Activated CD4-positive, alpha-beta memory T cell treated with anti-CD3 and anti-CD28 coated beads for 36 hours (primary cell): ENCODE measurements around the gene RBL2. TPM values are rescaled to one million over a fixed set of nuclear protein-coding genes. Genes with fewer than 3 reads are reported as not detected.
A peak's percentile ranks its signal among the peaks of the same experiment; 100 is the strongest.
"Not testable (repeated sequence)": the region's sequence is repeated elsewhere in the genome, so short reads cannot be mapped to it uniquely, and the experiment has no call there.

ENCODE experiments used
- CTCF ChIA-PET: fragments of 350-600 bp; sonication (Branson Sonifier 250); formaldehyde crosslinking; loops from one replicate; lab custom pipeline; 2021; ENCODE audit warnings: antibody characterized with exemption, inconsistent platforms; lab: Charles Lee
- POLR2A ChIA-PET: fragments of 350-600 bp; sonication (Branson Sonifier 250); formaldehyde crosslinking; loops from one replicate; lab custom pipeline; 2021; ENCODE audit warnings: antibody characterized with exemption; lab: Charles Lee
- DNase-seq: peaks from one replicate; pipeline ENCODE4 v3.0.0-alpha.2; 2020
- H3K27ac Mint-ChIP-seq: one replicate; pipeline ENCODE4 v1.8.0; 2021; ENCODE audit warnings: mixed read lengths
- H3K27me3 Mint-ChIP-seq: one replicate; pipeline ENCODE4 v1.8.0; 2021; ENCODE audit warnings: mixed read lengths
- H3K36me3 Mint-ChIP-seq: one replicate; pipeline ENCODE4 v1.8.0; 2021; ENCODE audit warnings: mixed read lengths
- H3K4me1 Mint-ChIP-seq: one replicate; pipeline ENCODE4 v1.8.0; 2021; ENCODE audit warnings: low read depth, mixed read lengths
- H3K4me3 Mint-ChIP-seq: one replicate; pipeline ENCODE4 v1.8.0; 2021; ENCODE audit warnings: mild to moderate bottlenecking, mixed read lengths
- H3K9me3 Mint-ChIP-seq: one replicate; pipeline ENCODE4 v1.8.0; 2021; ENCODE audit warnings: mixed read lengths
- intact Hi-C: fragments of 100-400 bp; cut with micrococcal nuclease; formaldehyde crosslinking; loops from one replicate; pipeline ENCODE4 v1.15.1; 2023
- total RNA-seq, 2 experiments: library from RNA; stranded (reverse); gene quantifications; one replicate each; pipeline ENCODE4 v1.2.3, GENCODE V29; 2021

Gene RBL2
- total RNA-seq, 2 experiments from 2014 or later: 79.9 to 84.6 TPM

- H3K4me1 Mint-ChIP-seq: peaks cover 35% of the 10 kb centered on the region
- POLR2A ChIA-PET: interaction anchor here (0.6 kb wide), 1 partner anchor 75 kb away, joined by 3 read pairs; no protein-coding TSS in a partner anchor
- H3K27ac Mint-ChIP-seq: no peak overlapping the region
- peak overlapping the region; percentile 18 for H3K4me3 Mint-ChIP-seq
- CTCF ChIA-PET: interaction anchor here (0.7 to 1.4 kb wide), 7 partner anchors 9 to 237 kb away, joined by 3 to 6 read pairs (median 3); no protein-coding TSS in a partner anchor
- DNase-seq: peak; percentile 60
- no peaks in the 10 kb centered on the region for H3K27me3 Mint-ChIP-seq
- H3K36me3 Mint-ChIP-seq: peaks cover 2% of the 10 kb centered on the region
- no peaks in the 10 kb centered on the region for H3K9me3 Mint-ChIP-seq
- intact Hi-C loops: loop anchor here (5.0 to 10.0 kb wide), 2 partner anchors 37 to 225 kb away; no protein-coding TSS in a partner anchor
Observed at GRCh38 chr16:53509906-53510703, 75.8 kb downstream of the RBL2 start.

- intact Hi-C loops: no loop called here
- no peak overlapping the region for H3K4me3 Mint-ChIP-seq
Observed at GRCh38 chr16:53510704-53511070, 76.4 kb downstream of the RBL2 start.

GRCh38 chr16:53511084-53511402 is 76.8 kb downstream of the RBL2 start:
- POLR2A ChIA-PET: no interaction called here
- no peak for DNase-seq
- H3K27me3 Mint-ChIP-seq: no peaks in the 10 kb centered on the region
- no peaks in the 10 kb centered on the region for H3K9me3 Mint-ChIP-seq
- peak overlapping the region; percentile 1 for H3K27ac Mint-ChIP-seq
- H3K36me3 Mint-ChIP-seq: peaks cover 4% of the 10 kb centered on the region
- H3K4me1 Mint-ChIP-seq: peaks cover 33% of the 10 kb centered on the region
- intact Hi-C loops: no loop called here
- CTCF ChIA-PET: no interaction called here
- no peak overlapping the region for H3K4me3 Mint-ChIP-seq

More at GRCh38 chr16:53510704-53511070, 76.4 kb downstream of the RBL2 start:
- no peak for DNase-seq
- Mint-ChIP-seq H3K4me1 (peaks cover 32% of the 10 kb centered on the region), H3K27ac (peak overlapping the region; percentile 1), H3K9me3 (no peaks in the 10 kb centered on the region), H3K27me3 (no peaks in the 10 kb centered on the region), H3K36me3 (peaks cover 2% of the 10 kb centered on the region)
- ChIA-PET CTCF (interaction anchor here (0.7 to 1.2 kb wide), 3 partner anchors 35 to 237 kb away, joined by 3 read pairs; no protein-coding TSS in a partner anchor), POLR2A (no interaction called here)

- H3K4me1 Mint-ChIP-seq: peaks cover 30% of the 10 kb centered on the region
- POLR2A ChIA-PET: no interaction called here
Observed at GRCh38 chr16:53511403-53512280, 77.4 kb downstream of the RBL2 start.

GRCh38 chr16:53512795-53513194 is 78.5 kb downstream of the RBL2 start:
- H3K9me3 Mint-ChIP-seq, intact Hi-C loops, H3K27ac Mint-ChIP-seq, DNase-seq, H3K27me3 Mint-ChIP-seq, H3K4me3 Mint-ChIP-seq, H3K36me3 Mint-ChIP-seq: not testable (repeated sequence)
- H3K4me1 Mint-ChIP-seq: peaks cover 36% of the 10 kb centered on the region
- CTCF ChIA-PET: interaction anchor here (1.2 to 1.6 kb wide), 2 partner anchors 9 to 245 kb away, joined by 3 to 9 read pairs; partner anchors contain the start of gene AKTIP
- POLR2A ChIA-PET: interaction anchor here (1.4 kb wide), 1 partner anchor 9 kb away, joined by 6 read pairs; no protein-coding TSS in a partner anchor

More at GRCh38 chr16:53511403-53512280, 77.4 kb downstream of the RBL2 start:
- no peak for DNase-seq
- Mint-ChIP-seq H3K4me3 (no peak overlapping the region), H3K9me3 (no peaks in the 10 kb centered on the region), H3K27ac (no peak overlapping the region), H3K27me3 (no peaks in the 10 kb centered on the region), H3K36me3 (peaks cover 4% of the 10 kb centered on the region)
- CTCF ChIA-PET: no interaction called here
- intact Hi-C loops: no loop called here

GRCh38 chr16:53515259-53515658 is 81.0 kb downstream of the RBL2 start:
- H3K36me3 Mint-ChIP-seq: peaks cover 4% of the 10 kb centered on the region
- H3K9me3 Mint-ChIP-seq: no peaks in the 10 kb centered on the region
- intact Hi-C loops: no loop called here
- CTCF ChIA-PET: interaction anchor here (0.6 to 1.2 kb wide), 2 partner anchors 17 to 34 kb away, joined by 3 read pairs; no protein-coding TSS in a partner anchor
- H3K4me1 Mint-ChIP-seq: peaks cover 54% of the 10 kb centered on the region
- no peaks in the 10 kb centered on the region for H3K27me3 Mint-ChIP-seq
- POLR2A ChIA-PET: interaction anchor here (0.8 kb wide), 1 partner anchor 11 kb away, joined by 3 read pairs; no protein-coding TSS in a partner anchor
- no peak overlapping the region for H3K4me3 Mint-ChIP-seq
- no peak overlapping the region for H3K27ac Mint-ChIP-seq
- no peak for DNase-seq

GRCh38 chr16:53515811-53516210 is 81.5 kb downstream of the RBL2 start:
- Mint-ChIP-seq H3K36me3 (peaks cover 4% of the 10 kb centered on the region), H3K4me1 (peaks cover 50% of the 10 kb centered on the region), H3K27ac (no peak overlapping the region), H3K9me3 (no peaks in the 10 kb centered on the region), H3K4me3 (no peak overlapping the region), H3K27me3 (no peaks in the 10 kb centered on the region)
- intact Hi-C loops: no loop called here
- CTCF ChIA-PET: interaction anchor here (1.2 kb wide), 1 partner anchor 34 kb away, joined by 3 read pairs; no protein-coding TSS in a partner anchor
- POLR2A ChIA-PET: interaction anchor here (0.8 kb wide), 1 partner anchor 12 kb away, joined by 3 read pairs; no protein-coding TSS in a partner anchor
- no peak for DNase-seq

- peak overlapping the region; percentile 34 for H3K4me3 Mint-ChIP-seq
- intact Hi-C loops: loop anchor here (1.0 kb wide), 2 partner anchors 15 to 17 kb away; partner anchors contain the start of gene AKTIP
- H3K27ac Mint-ChIP-seq: peak overlapping the region; percentile 68
- H3K36me3 Mint-ChIP-seq: peaks cover 4% of the 10 kb centered on the region
- DNase-seq: no peak
- H3K9me3 Mint-ChIP-seq: no peaks in the 10 kb centered on the region
- peaks cover 46% of the 10 kb centered on the region for H3K4me1 Mint-ChIP-seq
- ChIA-PET POLR2A (interaction anchor here (1.9 to 3.3 kb wide), 2 partner anchors 14 to 17 kb away, joined by 10 to 15 read pairs; partner anchors contain the start of gene AKTIP), CTCF (interaction anchor here (1.7 kb wide), 1 partner anchor 32 kb away, joined by 7 read pairs; no protein-coding TSS in a partner anchor)
- H3K27me3 Mint-ChIP-seq: no peaks in the 10 kb centered on the region
Observed at GRCh38 chr16:53517851-53518250, 83.6 kb downstream of the RBL2 start.

GRCh38 chr16:53518550-53519416 is 84.5 kb downstream of the RBL2 start:
- DNase-seq: peak; percentile 92
- CTCF ChIA-PET: interaction anchor here (0.7 to 1.7 kb wide), 4 partner anchors 9 to 178 kb away, joined by 4 to 7 read pairs (median 5); no protein-coding TSS in a partner anchor
- H3K27ac Mint-ChIP-seq: peak overlapping the region; percentile 84
- H3K36me3 Mint-ChIP-seq: peaks cover 4% of the 10 kb centered on the region
- no peaks in the 10 kb centered on the region for H3K9me3 Mint-ChIP-seq
- POLR2A ChIA-PET: interaction anchor here (1.9 to 3.3 kb wide), 2 partner anchors 15 to 16 kb away, joined by 10 to 15 read pairs; partner anchors contain the start of gene AKTIP
- intact Hi-C loops: loop anchor here (1.0 kb wide), 3 partner anchors 15 to 61 kb away; partner anchors contain the start of gene AKTIP
- peak overlapping the region; percentile 73 for H3K4me3 Mint-ChIP-seq
- H3K4me1 Mint-ChIP-seq: peaks cover 46% of the 10 kb centered on the region
- no peaks in the 10 kb centered on the region for H3K27me3 Mint-ChIP-seq

- intact Hi-C loops: loop anchor here (1.0 kb wide), 1 partner anchor 62 kb away; no protein-coding TSS in a partner anchor
- no peak for DNase-seq
- peaks cover 2% of the 10 kb centered on the region for H3K36me3 Mint-ChIP-seq
- H3K27me3 Mint-ChIP-seq: no peaks in the 10 kb centered on the region
- peaks cover 45% of the 10 kb centered on the region for H3K4me1 Mint-ChIP-seq
- no peaks in the 10 kb centered on the region for H3K9me3 Mint-ChIP-seq
- CTCF ChIA-PET: interaction anchor here (0.7 to 1.5 kb wide), 3 partner anchors 9 to 177 kb away, joined by 4 to 6 read pairs (median 4); no protein-coding TSS in a partner anchor
- peak overlapping the region; percentile 73 for H3K4me3 Mint-ChIP-seq
- peak overlapping the region; percentile 84 for H3K27ac Mint-ChIP-seq
- POLR2A ChIA-PET: interaction anchor here (1.9 to 3.3 kb wide), 2 partner anchors 15 to 16 kb away, joined by 10 to 15 read pairs; partner anchors contain the start of gene AKTIP
Observed at GRCh38 chr16:53519417-53520091, 85.3 kb downstream of the RBL2 start.
